Neural progenitor cell (in vitro differentiated cells): ENCODE data around the gene CFAP119. TPM values are rescaled to one million over a fixed set of nuclear protein-coding genes. Genes with fewer than 3 reads are reported as not detected.

Source experiments
- DNase-seq: peaks from one replicate; pipeline ENCODE4 v3.0.0-alpha.2; 2016; ENCODE audit warnings: low spot score
- H2AFZ ChIP-seq: fragments of 200-600 bp; sonication (generic); replicated peaks from 2 replicates; pipeline ENCODE4 v1.6.1; 2016; ENCODE audit warnings: antibody characterized with exemption
- H3F3A ChIP-seq: fragments of 200-600 bp; sonication (generic); 2 replicates; pipeline ENCODE4 v1.6.1; 2016; ENCODE audit warnings: antibody characterized with exemption, low read depth
- H3K27ac ChIP-seq: fragments of 200-600 bp; sonication (generic); 2 replicates; pipeline ENCODE4 v1.5.1; 2016; ENCODE audit warnings: mild to moderate bottlenecking
- H3K27me3 ChIP-seq: fragments of 200-600 bp; sonication (generic); 2 replicates; pipeline ENCODE4 v1.6.1; 2016; ENCODE audit warnings: mild to moderate bottlenecking, moderate library complexity
- H3K36me3 ChIP-seq: fragments of 200-600 bp; sonication (generic); 2 replicates; pipeline ENCODE4 v1.5.1; 2016
- H3K4me1 ChIP-seq: fragments of 200-600 bp; sonication (generic); 2 replicates; pipeline ENCODE4 v1.6.1; 2016; ENCODE audit warnings: mixed run types
- H3K4me2 ChIP-seq: fragments of 200-600 bp; sonication (generic); 2 replicates; pipeline ENCODE4 v1.6.1; 2016
- H3K4me3 ChIP-seq: fragments of 200-600 bp; sonication (generic); 2 replicates; pipeline ENCODE4 v1.5.1; 2016
- H3K79me2 ChIP-seq: fragments of 200-600 bp; sonication (generic); 2 replicates; pipeline ENCODE4 v1.6.1; 2016; ENCODE audit warnings: low read depth
- H3K9ac ChIP-seq: fragments of 200-600 bp; sonication (generic); 2 replicates; pipeline ENCODE4 v1.6.1; 2016
- H3K9me3 ChIP-seq: fragments of 200-600 bp; sonication (generic); 2 replicates; pipeline ENCODE4 v1.5.1; 2016; ENCODE audit warnings: low read depth
- H4K20me1 ChIP-seq: fragments of 200-600 bp; sonication (generic); 2 replicates; pipeline ENCODE4 v1.6.1; 2016; ENCODE audit warnings: low read depth
- H3K27ac Mint-ChIP-seq: 3 replicates; pipeline ENCODE4 v1.8.0; 2021; ENCODE audit warnings: mixed read lengths
- H3K27me3 Mint-ChIP-seq: 2 replicates; pipeline ENCODE4 v1.8.0; 2022; ENCODE audit warnings: low read depth, mild to moderate bottlenecking, inconsistent platforms, moderate library complexity, mixed read lengths; ENCODE audit not compliant: insufficient read depth
- H3K36me3 Mint-ChIP-seq: 3 replicates; pipeline ENCODE4 v1.8.0; 2021; ENCODE audit warnings: mixed read lengths
- H3K4me1 Mint-ChIP-seq: 3 replicates; pipeline ENCODE4 v1.8.0; 2021; ENCODE audit warnings: mixed read lengths
- H3K4me3 Mint-ChIP-seq: 3 replicates; pipeline ENCODE4 v1.8.0; 2021; ENCODE audit warnings: mild to moderate bottlenecking, moderate library complexity, mixed read lengths
- H3K9me3 Mint-ChIP-seq: 3 replicates; pipeline ENCODE4 v1.8.0; 2020; ENCODE audit warnings: mixed read lengths
- CTCF ChIP-seq: fragments of 200-600 bp; sonication (generic); IDR thresholded peaks from 2 replicates; pipeline ENCODE4 v1.5.1; 2017; ENCODE audit warnings: antibody characterized with exemption, mild to moderate bottlenecking
- EZH2 ChIP-seq: fragments of 200-600 bp; sonication (generic); IDR thresholded peaks from 2 replicates; pipeline ENCODE4 v1.6.1; 2017; ENCODE audit warnings: antibody characterized with exemption, mild to moderate bottlenecking, moderate library complexity
- EZH2phosphoT487 ChIP-seq: fragments of 200-600 bp; sonication (generic); IDR thresholded peaks from 2 replicates; pipeline ENCODE4 v1.6.1; 2017; ENCODE audit warnings: antibody characterized with exemption
- total RNA-seq: library from RNA; depleted of rRNA; stranded (reverse); fragments of >200 nt; gene quantifications from 2 replicates; pipeline ENCODE4 v1.2.3, GENCODE V29; 2015; ENCODE audit warnings: low replicate concordance

Gene CFAP119
- total RNA-seq, 1 donor from 2014 or later = 0.56 TPM

- no peaks in the 10 kb centered on the region for H3K9me3 Mint-ChIP-seq
- Histone ChIP-seq H3K36me3 (peaks cover 14% of the 10 kb centered on the region), H3K27me3 (no peaks in the 10 kb centered on the region), H3F3A (peaks cover 16% of the 10 kb centered on the region), H4K20me1 (peaks cover 27% of the 10 kb centered on the region), H3K4me2 (peak overlapping the region; percentile 84), H3K9me3 (no peaks in the 10 kb centered on the region), H3K4me3 (peak overlapping the region; percentile 80), H3K27ac (peak overlapping the region; percentile 15), H3K4me1 (peaks cover 15% of the 10 kb centered on the region), H3K79me2 (peaks cover 22% of the 10 kb centered on the region), H3K9ac (peak overlapping the region; percentile 36), H2AFZ (peak overlapping the region; percentile 62)
- DNase-seq = peak; percentile 70
- H3K27me3 Mint-ChIP-seq = peaks cover 10% of the 10 kb centered on the region
- H3K36me3 Mint-ChIP-seq = peaks cover 25% of the 10 kb centered on the region
- H3K27ac Mint-ChIP-seq = no peak overlapping the region
- peak overlapping the region; percentile 95 for H3K4me3 Mint-ChIP-seq
- no peak for TF ChIP-seq CTCF
- no peak for TF ChIP-seq EZH2
- no peak for TF ChIP-seq EZH2phosphoT487
- H3K4me1 Mint-ChIP-seq = peaks cover 27% of the 10 kb centered on the region
These were observed 385 bp downstream of the CFAP119 start for GRCh38 chr16:30761427-30761927.

- Mint-ChIP-seq H3K9me3 (no peaks in the 10 kb centered on the region), H3K4me1 (peaks cover 27% of the 10 kb centered on the region), H3K4me3 (peak overlapping the region; percentile 95), H3K27me3 (peaks cover 12% of the 10 kb centered on the region), H3K36me3 (peaks cover 24% of the 10 kb centered on the region), H3K27ac (no peak overlapping the region)
- Histone ChIP-seq H2AFZ (peak overlapping the region; percentile 62), H3F3A (peaks cover 16% of the 10 kb centered on the region), H3K9ac (peak overlapping the region; percentile 36), H3K9me3 (no peaks in the 10 kb centered on the region), H3K36me3 (peaks cover 14% of the 10 kb centered on the region), H3K4me3 (peak overlapping the region; percentile 80), H3K79me2 (peaks cover 22% of the 10 kb centered on the region), H3K4me1 (peaks cover 15% of the 10 kb centered on the region), H3K27me3 (no peaks in the 10 kb centered on the region), H3K4me2 (peak overlapping the region; percentile 84), H4K20me1 (peaks cover 27% of the 10 kb centered on the region), H3K27ac (no peak overlapping the region)
- TF ChIP-seq CTCF = no peak
- no peak for TF ChIP-seq EZH2
- TF ChIP-seq EZH2phosphoT487 = no peak
- DNase-seq = no peak
These were observed 1.1 kb downstream of the CFAP119 start for GRCh38 chr16:30760577-30761426.

- Histone ChIP-seq H3K79me2 (peaks cover 22% of the 10 kb centered on the region), H3K4me3 (no peak overlapping the region), H3K36me3 (peaks cover 14% of the 10 kb centered on the region), H2AFZ (no peak overlapping the region), H3K27ac (no peak overlapping the region), H3K4me2 (peak overlapping the region; percentile 84), H3K27me3 (no peaks in the 10 kb centered on the region), H3K4me1 (peaks cover 15% of the 10 kb centered on the region), H3K9ac (no peak overlapping the region), H3F3A (peaks cover 16% of the 10 kb centered on the region), H3K9me3 (no peaks in the 10 kb centered on the region), H4K20me1 (peaks cover 27% of the 10 kb centered on the region)
- no peak overlapping the region for H3K27ac Mint-ChIP-seq
- H3K4me1 Mint-ChIP-seq = peaks cover 27% of the 10 kb centered on the region
- H3K27me3 Mint-ChIP-seq = peaks cover 12% of the 10 kb centered on the region
- no peak for TF ChIP-seq EZH2phosphoT487
- no peak for TF ChIP-seq EZH2
- TF ChIP-seq CTCF = no peak
- no peak for DNase-seq
- peaks cover 22% of the 10 kb centered on the region for H3K36me3 Mint-ChIP-seq
- peak overlapping the region; percentile 95 for H3K4me3 Mint-ChIP-seq
- H3K9me3 Mint-ChIP-seq = no peaks in the 10 kb centered on the region
These were observed 1.8 kb downstream of the CFAP119 start for GRCh38 chr16:30760001-30760559.
